DMS114 treated with DMSO at 0.1 percent for 48 hours (cell line): ENCODE data around the gene SULF2.

Experiments used
- DNase-seq: peaks from one replicate; lab custom pipeline; 2025; ENCODE audit not compliant: unreplicated experiment; lab: John Stamatoyannopoulos, UW

SULF2 gene

GRCh38 chr20:47717421-47717820 is 67.9 kb downstream of the SULF2 start:
- no peak for DNase-seq

- no peak for DNase-seq
Measured at GRCh38 chr20:47713878-47714450, 71.3 kb downstream of the SULF2 start.

DNA sequence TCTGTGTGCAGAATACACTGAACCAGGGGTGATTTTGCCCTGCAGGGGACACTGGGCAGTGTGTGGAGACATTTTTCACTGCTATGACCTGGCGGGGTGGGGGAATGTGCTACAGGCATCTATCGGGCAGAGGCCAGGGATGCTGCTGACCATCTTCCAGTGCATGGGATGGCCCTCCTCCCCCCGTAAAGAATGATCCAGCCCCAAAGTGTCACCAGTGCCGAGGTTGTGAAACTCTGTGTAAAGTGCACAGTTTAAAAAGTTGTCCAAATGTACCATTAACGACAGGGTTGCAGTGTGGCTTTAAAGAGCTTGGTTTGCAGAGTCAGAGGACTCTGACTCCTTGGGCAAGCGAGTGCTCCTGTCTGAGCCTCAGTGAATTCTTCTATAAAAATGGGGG is 72.1 kb downstream of the SULF2 start:
- no peak for DNase-seq

GRCh38 chr20:47711046-47711752 is 74.1 kb downstream of the SULF2 start:
- no peak for DNase-seq

- no peak for DNase-seq
Measured at GRCh38 chr20:47710665-47711045, 74.6 kb downstream of the SULF2 start.

- no peak for DNase-seq
Measured at GRCh38 chr20:47708953-47709833, 76.1 kb downstream of the SULF2 start.

DNA sequence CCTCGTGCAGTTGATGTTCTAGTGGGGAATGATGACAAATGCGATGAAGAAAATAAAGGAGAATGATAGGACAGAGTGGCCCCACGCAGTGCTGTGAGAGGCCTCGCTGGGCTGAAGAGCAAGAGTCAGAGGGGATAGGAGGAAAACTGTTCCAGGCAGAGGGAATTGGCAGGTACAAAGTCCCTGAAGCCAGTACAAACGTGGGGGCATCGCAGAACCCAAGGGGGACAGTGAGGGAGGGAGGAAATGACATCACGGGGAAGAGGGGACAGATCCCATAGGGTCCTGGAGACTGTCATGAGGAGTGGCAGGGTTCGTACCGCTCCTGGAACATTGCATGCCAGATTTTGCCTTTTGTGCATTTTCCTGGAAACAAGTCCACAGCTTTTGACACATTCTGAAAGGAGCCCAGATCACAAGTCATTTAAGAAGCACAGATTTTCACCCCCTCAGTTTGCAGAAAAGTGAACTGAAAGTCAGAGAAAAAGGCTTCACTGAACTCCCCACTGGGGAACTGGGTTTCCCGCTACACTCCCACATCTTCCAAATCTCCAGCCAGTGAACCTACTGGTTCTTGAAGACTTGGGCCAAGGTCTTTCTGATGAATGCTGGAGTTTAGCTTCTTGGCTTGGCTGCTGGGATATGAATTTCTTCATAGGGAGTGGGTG is 77.0 kb downstream of the SULF2 start:
- no peak for DNase-seq

DNA sequence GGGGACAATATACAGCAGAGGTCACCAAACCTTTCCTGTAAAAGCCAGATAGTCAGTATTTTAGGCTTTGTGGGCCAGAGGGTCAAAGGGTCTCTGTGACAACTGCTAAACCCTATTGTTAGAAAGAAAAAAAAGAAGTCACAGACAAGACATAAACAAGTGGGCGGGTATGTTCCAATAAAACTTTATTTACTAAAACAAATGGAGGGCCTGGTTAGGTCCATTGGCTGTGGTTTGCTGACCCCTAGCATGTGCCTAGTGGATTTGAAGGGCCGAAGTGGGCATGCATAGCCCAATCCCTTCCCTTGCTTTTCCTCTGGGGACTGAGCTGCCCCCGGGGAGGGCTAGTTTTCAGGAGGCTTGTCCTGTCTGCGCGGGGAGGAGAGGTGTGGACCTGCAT is 78.9 kb downstream of the SULF2 start:
- no peak for DNase-seq

GRCh38 chr20:47705497-47705856 is 79.8 kb downstream of the SULF2 start:
- DNase-seq: no peak

DNA sequence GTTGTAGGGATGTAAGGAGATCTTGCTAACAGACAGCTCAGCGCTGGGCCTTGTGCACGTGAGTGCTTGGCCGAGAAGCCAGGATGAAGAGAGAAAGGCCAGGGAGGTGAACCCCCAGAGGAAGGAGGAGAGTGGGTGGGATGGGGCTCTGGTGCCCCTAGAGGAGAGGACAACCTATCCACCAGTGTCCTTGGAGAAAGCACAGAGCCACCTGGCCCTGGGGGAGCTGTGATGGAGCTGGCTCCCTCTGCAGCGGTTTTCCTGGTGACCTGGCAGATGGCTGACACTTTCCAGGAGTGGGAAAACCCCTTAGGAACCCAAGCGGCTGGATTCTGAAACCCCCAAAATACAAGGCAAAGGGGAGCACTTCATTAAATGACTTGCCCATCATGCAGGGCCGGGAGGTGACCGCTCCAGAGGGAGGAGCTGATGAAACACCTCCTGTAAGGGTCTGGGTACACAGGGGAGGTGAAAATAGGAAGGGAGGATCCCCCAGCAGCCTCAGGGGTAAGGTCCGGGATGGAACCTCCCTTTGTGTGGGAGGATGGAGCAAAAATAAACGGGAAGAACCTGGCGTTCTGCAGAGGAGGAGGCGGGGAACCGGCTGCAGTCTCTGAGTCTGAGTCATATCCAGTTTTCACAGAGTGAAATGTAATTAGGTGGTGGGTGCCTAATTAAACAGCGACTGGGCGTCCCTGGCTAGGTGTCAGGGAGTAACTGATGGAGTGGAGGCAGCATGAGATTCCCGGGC is 80.4 kb downstream of the SULF2 start:
- DNase-seq: no peak

- no peak for DNase-seq
Measured at GRCh38 chr20:47703748-47704147, 81.5 kb downstream of the SULF2 start.

DNA sequence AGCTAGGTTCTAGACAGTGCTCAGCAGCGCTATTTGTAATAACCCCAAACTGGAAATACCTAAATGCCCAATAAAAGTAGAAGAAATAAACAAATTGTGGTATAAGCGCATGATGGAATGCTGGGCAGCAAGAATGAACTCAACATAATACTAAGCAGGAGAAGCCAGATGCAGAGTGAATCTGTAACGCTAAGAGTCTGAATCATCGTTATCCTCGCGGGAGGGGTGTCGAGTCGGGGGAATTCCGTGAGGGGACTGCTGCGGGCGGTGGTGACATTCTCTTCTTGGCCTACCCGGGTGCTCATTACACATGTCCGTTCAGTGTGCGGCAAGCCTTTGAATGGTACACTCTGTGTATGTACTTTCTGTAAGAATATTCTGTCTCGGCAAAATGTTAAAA is 83.7 kb downstream of the SULF2 start:
- DNase-seq: no peak

DNA sequence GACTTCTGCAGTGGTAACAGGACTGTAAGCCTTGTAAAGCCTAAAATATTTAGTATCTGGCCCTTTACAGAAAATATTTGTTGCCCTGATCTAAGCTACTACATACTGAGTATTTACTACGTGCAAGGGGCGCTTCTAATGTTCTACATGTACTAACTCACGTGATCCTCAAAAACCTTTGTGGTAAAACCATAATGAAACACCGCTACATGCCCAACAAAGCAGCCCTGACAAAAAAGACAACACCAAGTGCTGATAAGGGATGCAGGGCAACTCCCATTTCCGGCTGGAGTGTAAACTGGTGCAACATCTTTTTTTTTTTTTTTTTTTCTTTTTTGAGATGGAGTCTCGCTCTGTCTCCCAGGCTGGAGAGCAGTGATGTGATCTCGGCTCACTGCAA is 85.0 kb downstream of the SULF2 start:
- no peak for DNase-seq

- no peak for DNase-seq
Measured at GRCh38 chr20:47699818-47700217, 85.5 kb downstream of the SULF2 start.

GRCh38 chr20:47698142-47698541 is 87.1 kb downstream of the SULF2 start:
- no peak for DNase-seq

DNA sequence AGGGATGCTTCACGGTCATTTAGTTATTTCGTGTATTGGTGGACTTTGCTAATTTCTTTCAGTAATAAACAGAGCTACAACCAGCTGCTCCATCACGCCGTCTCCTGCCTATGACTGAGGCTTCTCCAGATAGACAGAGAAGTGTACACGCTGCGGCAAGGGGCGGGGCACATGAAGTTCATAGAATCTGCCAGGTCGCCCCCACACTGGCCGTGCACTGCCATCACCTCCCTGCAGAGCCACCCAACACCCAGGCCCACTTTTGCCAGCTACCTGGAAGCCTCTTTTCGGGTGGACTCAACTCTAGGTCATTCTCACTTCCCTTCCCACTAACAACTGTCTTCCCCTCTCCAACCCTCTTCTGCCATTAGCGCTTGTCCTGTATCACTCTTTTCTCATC is 88.4 kb downstream of the SULF2 start:
- no peak for DNase-seq

GRCh38 chr20:47694021-47694818 is 91.1 kb downstream of the SULF2 start:
- no peak for DNase-seq

DNA sequence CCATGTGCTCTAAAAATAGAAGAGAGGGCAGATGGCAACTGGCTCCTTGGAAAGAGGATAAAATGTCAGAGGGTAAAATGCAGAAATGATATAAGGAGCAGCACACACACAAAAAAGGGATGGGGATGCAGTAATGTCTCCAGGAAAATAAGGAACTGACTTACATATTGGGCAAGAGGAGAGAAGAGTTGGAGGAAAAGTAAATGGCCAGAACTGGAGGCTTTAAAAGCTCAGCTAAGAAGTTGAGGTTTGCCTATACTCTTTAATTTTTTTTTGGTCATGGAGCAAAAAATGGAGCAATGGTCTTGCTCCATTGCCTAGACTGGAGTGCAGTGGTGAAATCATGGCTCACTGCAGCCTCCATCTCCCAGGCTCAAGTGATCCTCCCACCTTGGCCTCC is 93.7 kb downstream of the SULF2 start:
- peak; percentile 58 for DNase-seq

DNA sequence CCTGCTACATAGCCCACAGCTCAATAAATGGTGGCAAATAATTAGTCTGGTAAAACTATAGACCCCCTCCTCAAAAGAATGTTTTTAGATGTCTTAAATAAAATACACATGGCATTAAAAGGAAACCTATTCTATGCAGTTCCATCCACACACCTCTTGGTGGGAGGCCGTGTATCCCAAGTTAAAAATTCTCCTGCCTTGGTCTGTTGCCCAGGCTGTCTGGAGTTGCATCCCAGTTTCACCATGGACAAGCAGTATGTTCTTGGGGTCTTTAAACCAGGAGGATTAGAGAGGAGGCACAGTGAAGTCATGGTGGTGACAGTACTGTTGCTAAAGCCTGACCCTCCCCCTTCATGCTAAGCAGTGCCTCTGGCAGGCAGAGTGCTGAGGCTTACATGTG is 95.5 kb downstream of the SULF2 start:
- no peak for DNase-seq
